ENCODE results near the gene SLC6A13. TPM values are rescaled to one million over a fixed set of nuclear protein-coding genes. Genes with fewer than 3 reads are reported as not detected.

SLC6A13 gene
- total and polyA plus RNA-seq, 2 of the 8 experiments (the other 6 are each of a cell fraction or from before 2014, with no cell fraction given): 0.03 TPM; not detected in 1

- Histone ChIP-seq H2BK5ac (ENCODE audit: low read depth, low read length) (no peak overlapping the region), H3K4me3 (ENCODE audit: extremely low read depth in 1 of 4, insufficient read depth in 2 of 4, low read depth in 3 of 4, low read length in 4 of 4) (no peak overlapping the region), H3K4ac (replicated peaks; ENCODE audit: insufficient read length, low read depth, low read length) (no peak overlapping the region), H3K23ac (ENCODE audit: insufficient read length) (no peak overlapping the region), H3K4me2 (ENCODE audit: insufficient read depth in 1 of 2, low read depth in 2 of 2, low read length in 2 of 2) (no peak overlapping the region), H3K36me3 (ENCODE audit: control insufficient read depth in 2 of 4, insufficient read depth in 4 of 4, low read length in 3 of 4) (no peaks in the 10 kb centered on the region), H3K9ac (replicated peaks in 1 of 4; ENCODE audit: extremely low read depth in 1 of 4, low read depth in 3 of 4, low read length in 3 of 4) (no peak overlapping the region), H3K79me1 (ENCODE audit: low read depth, low read length) (no peaks in the 10 kb centered on the region), H3K4me1 (replicated peaks in 1 of 4; ENCODE audit: control insufficient read depth in 3 of 4, insufficient read depth in 4 of 4, low read length in 3 of 4) (no peaks in the 10 kb centered on the region), H4K8ac (ENCODE audit: extremely low read depth, insufficient read depth, low read length) (no peak overlapping the region), H2BK12ac (ENCODE audit: low read depth, low read length) (no peak overlapping the region), H2AFZ (ENCODE audit: low read length) (no peak overlapping the region), H4K20me1 (replicated peaks in 1 of 2; ENCODE audit: control insufficient read depth in 1 of 2, insufficient read depth in 2 of 2, low read length in 2 of 2) (no peaks in the 10 kb centered on the region), H3K18ac (ENCODE audit: extremely low read depth, low read length) (no peak overlapping the region), H2BK20ac (ENCODE audit: low read length) (no peak overlapping the region), H2BK15ac (ENCODE audit: low read length) (no peak overlapping the region), H4K91ac (replicated peaks; ENCODE audit: insufficient read length, low read length) (no peak overlapping the region), H4K5ac (ENCODE audit: insufficient read length, low read depth, low read length) (no peak overlapping the region), H3K27ac (ENCODE audit: low read depth, low read length) (no peak overlapping the region), H3K23me2 (ENCODE audit: low read depth, low read length) (no peaks in the 10 kb centered on the region), H3K56ac (replicated peaks; ENCODE audit: insufficient read length, low read depth, low read length) (no peak overlapping the region), H3K14ac (ENCODE audit: insufficient read length) (no peak overlapping the region), H3K27me3 (replicated peaks in 1 of 4; ENCODE audit: control insufficient read depth in 3 of 4, extremely low read depth in 1 of 4, insufficient read depth in 3 of 4, low read length in 3 of 4) (no peaks in the 10 kb centered on the region), H3K9me3 (ENCODE audit: insufficient read depth in 2 of 2, low read depth in 1 of 2, low read length in 1 of 2) (no peaks in the 10 kb centered on the region), H2BK120ac (replicated peaks; ENCODE audit: low read depth, low read length) (no peak overlapping the region), H3K79me2 (ENCODE audit: control insufficient read depth in 1 of 2, insufficient read depth in 2 of 2, low read length in 2 of 2) (no peaks in the 10 kb centered on the region), H2AK5ac (ENCODE audit: low read depth, low read length) (no peak overlapping the region)
- FAIRE-seq: no peak
- no peak for DNase-seq (ENCODE audit: low read depth in 1 of 2, low spot score in 2 of 2)
- POLR2A ChIA-PET (ENCODE audit: partially characterized antibody): no interaction called here
- WGBS, 2 experiments (ENCODE audit: extremely low coverage in 1 of 2, insufficient coverage in 1 of 2, insufficient read length in 1 of 2, insufficient replicate concordance in 2 of 2, low coverage in 1 of 2, low lambda C conversion rate in 2 of 2, missing lambda C conversion rate in 1 of 2): 82% methylated on average over 3 of the region's 3 CpGs; no CpG with 5 or more reads in 1 of the 2 experiments
- CTCF ChIA-PET (ENCODE audit: partially characterized antibody): no interaction called here
- TF ChIP-seq JUND (IDR thresholded peaks at IDR 0.05; ENCODE audit: low read length): no peak
- no peak for TF ChIP-seq BACH1 (IDR thresholded peaks at IDR 0.05; ENCODE audit: low read length)
- TF ChIP-seq PHF8 (conservative IDR thresholded peaks at IDR 0.05; ENCODE audit: low read depth, low read length): no peak
- no peak for TF ChIP-seq ATF3 (IDR thresholded peaks at IDR 0.05; ENCODE audit: insufficient read depth, low read depth, low read length)
- TF ChIP-seq GABPA (IDR thresholded peaks at IDR 0.05; ENCODE audit: borderline replicate concordance, insufficient read depth, low read length): no peak
- TF ChIP-seq TCF12 (IDR thresholded peaks at IDR 0.05; ENCODE audit: low read depth, low read length): no peak
- TF ChIP-seq HDAC6 (IDR thresholded peaks at IDR 0.05; ENCODE audit: low read depth, low read length): no peak
Observed at GRCh38 chr12:273382-273781, 10.7 kb upstream of the SLC6A13 start.
